GM18861 (cell line): ENCODE measurements around the gene PLEKHS1.
"Not testable (repeated sequence)": the region's sequence is repeated elsewhere in the genome, so short reads cannot be mapped to it uniquely, and the experiment has no call there.

Experiments used
- ATAC-seq: cut with Tn5 transposase; IDR thresholded peaks from one replicate; pipeline ENCODE4 v1.9.1; 2021; ENCODE audit not compliant: unreplicated experiment

Gene PLEKHS1

DNA sequence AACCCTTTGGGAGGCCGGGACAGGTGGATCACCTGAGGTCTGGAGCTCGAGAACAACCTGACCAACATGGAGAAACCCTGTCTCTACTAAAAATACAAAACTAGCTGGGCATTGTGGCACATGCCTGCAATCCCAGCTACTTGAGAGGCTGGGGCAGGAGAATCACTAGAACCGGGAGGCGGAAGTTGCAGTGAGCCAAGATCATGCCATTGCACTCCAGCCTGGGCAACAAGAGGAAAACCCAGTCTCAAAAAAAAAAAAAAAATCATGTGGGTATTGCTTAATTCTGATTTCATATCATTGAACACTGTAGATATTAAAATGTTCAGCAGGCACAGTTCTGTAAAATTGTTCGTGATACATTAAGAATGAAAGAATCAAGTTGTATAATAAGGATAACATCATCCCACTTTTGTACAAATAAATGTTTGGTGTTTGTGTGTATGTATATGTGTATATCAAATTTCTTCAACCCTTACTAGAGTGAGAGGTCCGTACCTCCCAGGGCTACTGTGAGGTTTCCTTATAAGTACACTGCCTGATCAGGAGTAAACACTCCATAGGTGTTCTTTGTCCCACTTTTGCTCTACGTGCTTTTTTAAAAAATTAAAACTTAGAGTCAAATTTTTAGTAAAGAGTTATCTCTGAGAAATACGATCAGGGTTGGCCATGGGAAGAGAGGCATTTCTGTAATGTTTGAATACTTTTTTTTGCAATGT lies 31.7 kb downstream of the PLEKHS1 start:
- ATAC-seq, result no peak

DNA sequence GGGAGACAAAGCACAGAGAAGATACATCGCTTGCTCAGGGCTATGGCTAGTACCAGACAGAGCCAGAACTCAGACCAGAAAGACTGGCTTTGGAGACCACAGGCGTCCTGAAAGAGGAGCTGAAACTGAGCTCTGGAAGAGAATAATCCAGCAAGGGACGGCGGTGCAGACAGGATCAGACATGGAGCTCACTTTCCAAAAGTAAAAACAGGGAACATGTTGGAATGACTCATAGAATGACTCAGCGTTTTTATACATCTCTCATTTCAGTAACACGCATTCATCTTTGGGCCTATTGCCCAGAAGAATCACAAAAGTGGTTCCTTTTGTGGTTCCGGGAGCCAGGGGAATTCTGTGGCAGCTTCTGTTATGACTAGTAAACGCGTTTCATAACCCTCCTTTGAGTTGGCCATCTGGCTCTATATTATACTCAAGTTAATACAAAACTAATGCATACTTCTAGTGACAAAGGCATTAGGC lies 37.2 kb downstream of the PLEKHS1 start:
- ATAC-seq, result peak; percentile 91

DNA sequence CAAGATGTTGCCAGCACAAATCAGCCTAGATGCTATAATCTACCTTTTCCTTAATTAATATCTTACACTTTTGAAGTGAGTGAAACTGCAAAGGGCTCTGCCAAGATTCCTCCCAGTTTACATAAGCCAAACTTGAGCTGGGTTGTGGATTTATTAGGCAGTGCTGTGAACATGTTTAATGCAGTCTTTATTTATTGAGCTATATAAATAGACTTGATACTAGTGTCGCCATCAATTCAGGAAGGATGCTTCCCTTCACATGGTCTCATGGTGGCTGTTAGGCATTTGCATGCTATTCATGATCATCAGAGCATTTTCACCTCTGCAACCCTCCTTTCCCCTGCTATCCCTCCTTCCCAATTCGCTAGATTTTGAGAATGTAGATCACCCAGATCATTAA lies 40.2 kb downstream of the PLEKHS1 start:
- no peak for ATAC-seq

DNA sequence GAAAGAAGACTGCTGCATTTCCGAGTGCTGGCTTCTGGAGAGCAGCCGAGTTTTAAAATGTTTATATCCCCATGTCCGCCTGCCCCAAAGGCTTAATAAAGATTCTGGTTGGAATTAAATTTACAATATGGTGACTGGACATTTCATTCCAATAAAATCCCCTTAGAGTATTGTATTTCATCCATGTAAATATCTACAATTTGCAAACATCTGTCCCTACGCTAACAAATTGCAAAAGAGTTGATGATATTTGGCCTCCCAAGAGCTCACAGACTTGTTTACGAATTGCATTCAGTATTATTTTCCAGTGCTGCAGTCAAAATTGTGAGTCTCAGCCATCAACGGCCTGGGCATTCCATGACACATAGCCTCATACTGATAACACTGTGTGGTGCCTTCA lies 50.1 kb downstream of the PLEKHS1 start:
- no peak for ATAC-seq

DNA sequence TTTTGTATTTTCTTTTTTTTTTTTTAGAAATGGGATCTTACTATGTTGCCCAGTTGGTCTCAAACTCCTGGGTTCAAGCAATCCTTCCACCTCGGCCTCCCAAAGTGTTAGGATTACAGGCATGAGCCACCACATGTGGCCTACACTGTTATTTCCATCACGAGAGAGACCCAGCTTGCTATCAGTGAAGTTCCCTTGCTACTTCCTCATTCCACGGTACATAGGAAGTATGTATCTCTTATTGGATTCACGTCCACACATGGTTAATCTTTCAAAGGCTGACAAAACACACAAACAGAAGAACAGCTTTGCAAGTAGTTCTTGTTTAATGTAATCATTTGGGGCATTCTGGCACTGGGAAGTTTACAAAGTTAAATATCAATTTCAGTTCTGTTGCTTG lies 51.5 kb downstream of the PLEKHS1 start:
- ATAC-seq, result no peak

DNA sequence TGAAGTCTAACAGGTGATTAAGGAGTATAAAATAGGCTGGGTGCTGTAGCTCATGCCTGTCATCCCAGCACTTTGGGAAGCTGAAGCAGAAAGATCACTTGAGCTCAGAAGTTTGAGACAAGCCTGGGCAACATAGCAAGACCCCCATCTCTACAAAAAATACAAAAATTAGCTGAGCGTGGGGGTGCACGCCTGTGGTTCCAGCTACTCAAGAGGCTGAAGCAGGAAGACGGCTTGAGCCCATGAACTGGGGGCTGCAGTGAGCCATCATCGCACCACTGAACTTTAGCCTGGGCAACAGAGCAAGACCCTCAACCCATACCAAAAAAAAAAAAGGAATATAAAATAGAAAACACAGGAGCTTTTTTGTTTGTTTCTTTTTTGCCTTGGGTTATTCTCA lies 55.0 kb downstream of the PLEKHS1 start:
- ATAC-seq, result no peak

DNA sequence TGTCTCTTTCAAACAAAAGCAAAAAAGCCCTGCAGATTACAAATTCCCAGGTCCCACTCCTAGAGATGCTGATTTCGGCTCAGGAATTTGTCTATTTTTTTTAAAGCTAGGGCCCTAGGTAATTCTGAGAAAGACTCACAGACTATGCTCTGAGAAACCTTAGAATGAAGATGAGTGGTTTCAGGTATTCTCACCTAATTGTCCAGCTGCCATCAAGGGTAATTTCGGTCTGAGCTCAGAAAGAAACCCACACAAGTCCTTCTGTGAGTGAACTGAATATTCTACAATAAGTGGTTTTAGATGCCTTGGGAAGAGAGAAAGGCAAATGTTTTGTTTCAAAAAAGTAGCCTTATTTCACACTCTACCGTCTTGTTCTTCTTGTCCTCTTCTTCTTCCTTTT lies 56.7 kb downstream of the PLEKHS1 start:
- ATAC-seq, result no peak

DNA sequence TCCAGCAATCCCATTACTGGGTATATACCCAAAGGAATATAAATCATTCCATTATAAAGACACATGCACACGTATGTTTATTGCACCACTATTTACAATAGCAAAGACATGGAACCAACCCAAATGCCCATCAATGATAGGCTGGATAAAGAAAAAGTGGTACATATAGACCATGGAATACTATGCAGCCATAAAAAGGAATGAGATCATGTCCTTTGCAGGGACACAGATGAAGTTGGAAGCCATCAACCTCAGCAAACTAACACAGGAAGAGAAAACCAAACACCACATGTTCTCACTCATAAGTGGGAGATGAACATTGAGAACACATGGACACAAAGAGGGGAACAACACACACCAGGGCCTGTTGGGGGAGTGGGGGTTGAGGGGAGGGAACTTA lies 63.2 kb downstream of the PLEKHS1 start:
- ATAC-seq, result not testable (repeated sequence)

DNA sequence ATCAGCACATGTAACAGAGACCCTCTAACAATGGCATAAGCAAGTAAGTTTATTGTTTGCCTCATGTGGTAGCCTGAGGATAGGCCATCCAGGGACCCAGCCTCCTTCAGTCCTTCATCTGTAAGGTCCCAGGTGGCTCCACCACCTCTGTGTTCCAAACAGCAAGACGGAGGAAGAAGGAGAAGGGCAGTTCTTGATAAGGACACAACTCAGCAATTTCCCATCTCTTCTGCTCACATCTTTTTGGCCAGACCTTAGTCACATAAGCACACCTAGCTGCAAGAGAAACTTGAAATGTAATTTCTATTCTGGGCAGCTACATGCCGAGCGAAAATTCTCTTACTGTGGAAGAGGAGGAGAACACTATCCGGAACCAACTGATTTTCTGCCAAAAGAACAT lies 68.5 kb downstream of the PLEKHS1 start:
- no peak for ATAC-seq

DNA sequence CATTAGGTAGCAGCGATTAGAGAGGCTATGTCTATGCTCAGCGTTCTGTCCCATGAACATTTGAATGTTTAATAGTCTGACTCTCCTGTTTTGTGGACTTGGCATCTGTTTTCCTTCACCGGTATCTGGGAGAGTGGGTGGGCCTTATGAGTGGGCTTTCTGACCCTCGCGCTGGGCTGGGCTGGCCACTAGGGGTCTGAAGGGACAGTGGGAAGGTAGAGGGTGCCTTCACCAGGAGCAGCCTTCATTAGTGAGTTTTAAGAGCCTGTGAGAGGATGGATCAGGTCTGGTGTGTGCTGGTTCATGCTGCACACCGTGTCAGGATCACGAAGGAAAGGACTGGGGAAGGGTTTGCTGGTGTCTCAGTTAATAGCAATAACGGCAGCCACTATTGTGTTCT lies 69.0 kb downstream of the PLEKHS1 start:
- ATAC-seq, result no peak

DNA sequence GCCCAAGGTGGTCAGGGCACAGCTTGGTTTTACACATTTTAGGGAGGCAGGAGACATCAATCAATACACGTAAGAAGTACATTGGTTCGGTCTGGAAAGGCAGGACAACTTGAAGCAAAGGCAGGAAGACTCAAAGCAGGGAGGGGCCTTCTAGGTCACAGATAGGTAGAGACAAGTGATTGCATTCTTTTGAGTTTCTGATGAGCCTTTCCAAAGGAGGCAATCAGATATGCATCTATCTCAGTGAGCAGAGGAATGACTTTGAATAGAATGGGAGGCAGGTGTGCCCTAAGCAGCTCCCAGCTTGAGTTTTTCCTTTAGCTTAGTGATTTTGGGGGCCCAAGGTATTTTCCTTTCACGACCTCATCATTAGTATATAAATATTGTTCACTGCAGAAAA lies 69.8 kb downstream of the PLEKHS1 start:
- not testable (repeated sequence) for ATAC-seq

DNA sequence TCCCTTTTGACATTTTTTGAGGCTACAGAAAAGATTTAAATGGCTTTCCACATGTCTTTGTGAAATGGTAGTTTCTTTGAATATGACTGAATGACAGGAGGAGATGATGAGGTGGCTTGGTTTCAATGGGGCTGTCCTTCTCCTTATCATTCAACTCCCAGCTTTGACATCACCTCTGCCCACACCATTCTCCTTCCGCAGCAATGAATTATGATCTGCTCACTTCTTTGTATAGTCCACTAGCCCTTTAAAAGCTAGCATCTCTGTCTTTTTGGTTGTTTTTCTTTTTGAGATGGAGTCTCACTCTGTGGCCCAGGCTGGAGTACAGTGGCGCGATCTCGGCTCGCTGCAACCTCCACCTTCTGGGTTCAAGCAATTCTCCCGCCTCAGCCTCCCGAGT lies 70.7 kb downstream of the PLEKHS1 start:
- ATAC-seq, result no peak

DNA sequence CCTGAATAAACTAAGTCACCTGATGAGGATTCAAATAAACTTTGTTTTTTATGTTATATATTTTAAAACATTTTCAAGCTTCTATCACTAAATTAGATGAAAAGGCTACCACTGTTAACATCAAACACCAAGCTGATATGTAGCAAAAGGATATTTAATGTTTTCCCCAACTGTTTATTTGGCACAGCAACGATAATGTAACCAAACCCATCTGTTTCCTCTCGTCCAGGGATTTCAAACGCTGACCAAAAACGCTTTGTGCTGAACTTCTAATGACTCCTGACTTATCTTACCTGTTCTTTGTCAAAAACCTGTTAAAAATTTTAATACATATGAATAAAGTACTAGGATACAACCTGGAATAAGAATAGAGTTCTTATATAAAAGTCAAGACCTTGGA lies 71.9 kb downstream of the PLEKHS1 start:
- ATAC-seq, result no peak

DNA sequence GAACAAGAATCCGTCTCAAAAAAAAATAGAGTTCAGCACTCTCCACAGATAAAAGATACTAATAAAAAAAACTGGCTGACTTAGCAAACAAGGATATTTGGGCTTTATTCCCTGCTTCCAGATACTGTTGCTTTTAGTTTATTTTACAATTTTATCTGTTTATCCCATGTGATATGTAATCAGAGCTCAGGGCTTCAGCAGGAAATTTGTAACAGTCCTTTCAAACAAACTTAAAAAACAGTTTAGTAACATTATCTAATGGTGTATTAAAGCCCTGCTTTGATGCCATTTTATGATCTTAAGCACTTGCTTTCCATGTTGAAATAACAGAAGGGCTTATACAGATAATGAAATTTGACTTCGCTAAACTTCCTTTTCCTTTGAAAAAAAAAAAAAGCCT lies 74.3 kb downstream of the PLEKHS1 start:
- ATAC-seq, result no peak

DNA sequence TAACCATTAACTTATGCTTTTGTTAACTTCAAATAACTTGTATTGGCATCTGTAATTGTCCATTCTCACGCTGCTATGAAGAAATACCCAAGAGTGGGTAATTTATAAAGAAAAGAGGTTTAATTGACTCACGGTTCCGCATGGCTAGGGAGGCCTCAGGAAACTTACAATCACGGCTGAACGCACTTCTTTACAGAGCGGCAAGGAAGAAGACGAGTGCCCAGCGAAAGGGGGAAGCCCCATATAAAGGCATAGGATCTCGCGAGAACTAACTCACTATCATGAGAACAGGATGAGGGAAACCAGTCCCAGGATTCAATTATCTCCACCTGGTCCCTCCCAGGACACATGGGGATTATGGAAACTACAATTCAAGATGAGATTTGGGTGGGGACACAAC lies 77.1 kb downstream of the PLEKHS1 start:
- not testable (repeated sequence) for ATAC-seq
